ENCODE data around the gene TIMP3.

The TIMP3 gene

GRCh38 chr22:32887324-32887980 lies 85.9 kb downstream of the TIMP3 start:
- ATAC-seq: no peak
- no peak for TF ChIP-seq TSHZ2 (CRISPR knock-in tag; IDR thresholded peaks at IDR 0.05)
- TF ChIP-seq ZFP30 (CRISPR knock-in tag; IDR thresholded peaks at IDR 0.05): no peak
- TF ChIP-seq ESRRG (CRISPR knock-in tag; IDR thresholded peaks at IDR 0.05): no peak
- TF ChIP-seq GLIS3 (CRISPR knock-in tag; IDR thresholded peaks at IDR 0.05): no peak
- no peak for TF ChIP-seq SNAI2 (CRISPR knock-in tag; IDR thresholded peaks at IDR 0.05)
- TF ChIP-seq ARNTL (CRISPR knock-in tag; IDR thresholded peaks at IDR 0.05; ENCODE audit: borderline replicate concordance, low read depth): no peak
- no peak for TF ChIP-seq TOX (CRISPR knock-in tag; IDR thresholded peaks at IDR 0.05; ENCODE audit: borderline replicate concordance)
- TF ChIP-seq ZNF565 (CRISPR knock-in tag; conservative IDR thresholded peaks at IDR 0.05; ENCODE audit: low read depth): no peak

DNA sequence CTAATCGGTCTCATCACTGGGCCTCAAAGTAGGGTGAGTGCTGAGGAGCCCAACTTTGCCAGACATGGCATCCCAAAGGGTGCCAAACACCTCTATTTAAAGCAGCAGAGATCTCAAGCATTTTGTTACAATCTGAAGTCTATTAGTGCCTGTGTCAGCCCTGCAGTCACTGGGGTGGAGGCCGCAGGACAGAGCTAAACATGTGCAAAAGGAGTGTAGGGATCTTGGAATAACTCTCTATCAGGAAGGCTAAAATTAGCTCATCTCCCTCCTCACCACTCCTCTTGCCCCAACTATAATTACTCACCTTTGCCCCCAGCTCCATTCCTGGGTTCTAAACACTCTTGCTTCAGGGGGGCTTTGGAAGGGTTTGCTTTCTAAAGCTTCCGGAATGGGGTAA lies 87.5 kb downstream of the TIMP3 start:
- no peak for ATAC-seq
- no peak for TF ChIP-seq TSHZ2 (CRISPR knock-in tag; IDR thresholded peaks at IDR 0.05)
- no peak for TF ChIP-seq SNAI2 (CRISPR knock-in tag; IDR thresholded peaks at IDR 0.05)
- TF ChIP-seq ZC3H10 (CRISPR knock-in tag; IDR thresholded peaks at IDR 0.05): no peak
- TF ChIP-seq ZFP3 (CRISPR knock-in tag; IDR thresholded peaks at IDR 0.05): no peak
- no peak for TF ChIP-seq ZFP30 (CRISPR knock-in tag; IDR thresholded peaks at IDR 0.05)
- no peak for TF ChIP-seq ESRRG (CRISPR knock-in tag; IDR thresholded peaks at IDR 0.05)

DNA sequence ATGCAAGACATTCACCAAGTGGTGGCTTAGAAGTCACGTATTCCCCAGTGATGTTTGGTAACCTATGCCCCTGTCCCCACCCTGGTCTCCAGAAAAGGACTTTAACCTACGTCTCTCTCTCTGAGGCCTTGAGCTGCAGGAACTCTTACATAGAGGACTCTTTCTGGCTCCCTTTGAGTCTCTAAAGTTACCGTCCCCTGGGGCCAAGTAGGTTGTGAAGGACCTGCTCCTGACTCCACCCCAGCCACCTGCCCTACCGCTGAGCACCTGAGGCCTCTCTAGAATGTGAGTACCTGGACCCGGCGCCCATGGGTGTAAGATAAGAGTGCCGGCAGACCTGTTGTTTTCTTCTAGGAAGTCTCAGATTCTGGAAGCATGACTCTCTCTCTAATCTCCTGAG lies 95.4 kb downstream of the TIMP3 start:
- no peak for TF ChIP-seq ZFP30 (CRISPR knock-in tag; IDR thresholded peaks at IDR 0.05)
- no peak for TF ChIP-seq ESRRG (CRISPR knock-in tag; IDR thresholded peaks at IDR 0.05)
- TF ChIP-seq ZC3H10 (CRISPR knock-in tag; IDR thresholded peaks at IDR 0.05): no peak
- no peak for TF ChIP-seq SNAI2 (CRISPR knock-in tag; IDR thresholded peaks at IDR 0.05)
- TF ChIP-seq, protein P1, sequence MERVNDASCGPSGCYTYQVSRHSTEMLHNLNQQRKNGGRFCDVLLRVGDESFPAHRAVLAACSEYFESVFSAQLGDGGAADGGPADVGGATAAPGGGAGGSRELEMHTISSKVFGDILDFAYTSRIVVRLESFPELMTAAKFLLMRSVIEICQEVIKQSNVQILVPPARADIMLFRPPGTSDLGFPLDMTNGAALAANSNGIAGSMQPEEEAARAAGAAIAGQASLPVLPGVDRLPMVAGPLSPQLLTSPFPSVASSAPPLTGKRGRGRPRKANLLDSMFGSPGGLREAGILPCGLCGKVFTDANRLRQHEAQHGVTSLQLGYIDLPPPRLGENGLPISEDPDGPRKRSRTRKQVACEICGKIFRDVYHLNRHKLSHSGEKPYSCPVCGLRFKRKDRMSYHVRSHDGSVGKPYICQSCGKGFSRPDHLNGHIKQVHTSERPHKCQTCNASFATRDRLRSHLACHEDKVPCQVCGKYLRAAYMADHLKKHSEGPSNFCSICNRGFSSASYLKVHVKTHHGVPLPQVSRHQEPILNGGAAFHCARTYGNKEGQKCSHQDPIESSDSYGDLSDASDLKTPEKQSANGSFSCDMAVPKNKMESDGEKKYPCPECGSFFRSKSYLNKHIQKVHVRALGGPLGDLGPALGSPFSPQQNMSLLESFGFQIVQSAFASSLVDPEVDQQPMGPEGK (CRISPR knock-in tag; IDR thresholded peaks at IDR 0.05; ENCODE audit: borderline replicate concordance): no peak
- TF ChIP-seq OSR1 (CRISPR knock-in tag; IDR thresholded peaks at IDR 0.05): no peak
- no peak for ATAC-seq

DNA sequence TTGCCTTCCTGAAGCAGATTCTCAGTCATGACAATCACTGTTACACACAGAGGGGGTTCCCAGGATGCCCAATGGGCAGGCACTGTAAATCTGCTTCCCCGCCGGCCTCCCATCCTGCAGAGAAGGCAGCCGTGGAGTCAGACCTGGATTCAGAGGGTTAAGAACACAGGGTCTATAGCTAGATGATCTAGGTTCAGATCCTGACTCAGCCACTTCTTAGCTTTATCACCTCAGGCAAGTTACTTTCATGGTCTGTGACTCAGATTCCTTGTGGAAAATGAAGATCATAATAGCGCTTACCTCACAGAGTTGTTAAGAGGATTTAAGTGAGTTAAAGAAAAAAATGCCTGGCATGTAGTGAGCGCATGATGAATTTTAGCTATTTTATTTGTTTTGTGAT lies 95.9 kb downstream of the TIMP3 start:
- ATAC-seq: no peak
- TF ChIP-seq POU6F1 (CRISPR knock-in tag; IDR thresholded peaks at IDR 0.05; ENCODE audit: borderline replicate concordance, low read depth): no peak
- TF ChIP-seq, protein P2, sequence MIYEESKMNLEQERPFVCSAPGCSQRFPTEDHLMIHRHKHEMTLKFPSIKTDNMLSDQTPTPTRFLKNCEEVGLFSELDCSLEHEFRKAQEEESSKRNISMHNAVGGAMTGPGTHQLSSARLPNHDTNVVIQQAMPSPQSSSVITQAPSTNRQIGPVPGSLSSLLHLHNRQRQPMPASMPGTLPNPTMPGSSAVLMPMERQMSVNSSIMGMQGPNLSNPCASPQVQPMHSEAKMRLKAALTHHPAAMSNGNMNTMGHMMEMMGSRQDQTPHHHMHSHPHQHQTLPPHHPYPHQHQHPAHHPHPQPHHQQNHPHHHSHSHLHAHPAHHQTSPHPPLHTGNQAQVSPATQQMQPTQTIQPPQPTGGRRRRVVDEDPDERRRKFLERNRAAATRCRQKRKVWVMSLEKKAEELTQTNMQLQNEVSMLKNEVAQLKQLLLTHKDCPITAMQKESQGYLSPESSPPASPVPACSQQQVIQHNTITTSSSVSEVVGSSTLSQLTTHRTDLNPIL (CRISPR knock-in tag; IDR thresholded peaks at IDR 0.05; ENCODE audit: low read depth): no peak
- no peak for TF ChIP-seq ZFP30 (CRISPR knock-in tag; IDR thresholded peaks at IDR 0.05)
- TF ChIP-seq ZNF70 (CRISPR knock-in tag; IDR thresholded peaks at IDR 0.05): no peak

Data from SK-N-SH treated with all-trans-retinoic acid at 6 μM for 48 hours (cell line).